WTC11 (cell line): ENCODE measurements around the gene TMEM245.

Experiments used
- AFF4 ChIP-seq: sonication (generic); formaldehyde crosslinking; IDR thresholded peaks from 2 replicates; pipeline ENCODE4 v1.8.1; 2023; ENCODE audit warnings: mild to moderate bottlenecking, missing genetic modification reagents, borderline replicate concordance
- CREM ChIP-seq: sonication (generic); formaldehyde crosslinking; IDR thresholded peaks from 2 replicates; pipeline ENCODE4 v1.8.1; 2022; ENCODE audit warnings: mild to moderate bottlenecking, missing genetic modification reagents, moderate library complexity
- CTCF ChIP-seq: fragments of 200-600 bp; IDR thresholded peaks from 2 replicates; pipeline ENCODE4 v1.8.0; 2022; ENCODE audit warnings: antibody characterized with exemption
- NFE2L1 ChIP-seq: sonication (generic); formaldehyde crosslinking; IDR thresholded peaks from 2 replicates; pipeline ENCODE4 v1.8.1; 2023; ENCODE audit warnings: missing genetic modification reagents
- TP53 ChIP-seq: sonication (generic); formaldehyde crosslinking; IDR thresholded peaks from 2 replicates; pipeline ENCODE4 v1.8.1; 2023; ENCODE audit warnings: mild to moderate bottlenecking, missing genetic modification reagents

GRCh38 chr9:109047259-109047658 lies 72.5 kb downstream of the TMEM245 start:
- no peak for TF ChIP-seq CTCF
- no peak for TF ChIP-seq TP53
- no peak for TF ChIP-seq NFE2L1 (CRISPR knock-in tag)
- TF ChIP-seq AFF4 (CRISPR knock-in tag): no peak
- no peak for TF ChIP-seq CREM
